ENCODE measurements around the gene INHBB. TPM values are rescaled to one million over a fixed set of nuclear protein-coding genes. Genes with fewer than 3 reads are reported as not detected.

Gene INHBB
- total RNA-seq, 1 donor from 2014 or later, result not detected

GRCh38 chr2:120354935-120355779 is 9.2 kb downstream of the INHBB start:
- Mint-ChIP-seq H3K27me3 (ENCODE audit: low read depth) (peaks cover 84% of the 10 kb centered on the region), H3K4me1 (no peaks in the 10 kb centered on the region), H3K36me3 (no peaks in the 10 kb centered on the region), H3K4me3 (no peak overlapping the region), H3K27ac (no peak overlapping the region), H3K9me3 (no peaks in the 10 kb centered on the region)
- no peak for TF ChIP-seq CTCF (IDR thresholded peaks at IDR 0.05; ENCODE audit: unreplicated experiment)
- no peak for DNase-seq (ENCODE audit: low spot score in 2 of 2, unreplicated experiment in 2 of 2)

GRCh38 chr2:120355780-120356266 is 9.9 kb downstream of the INHBB start:
- no peak overlapping the region for H3K27ac Mint-ChIP-seq
- no peaks in the 10 kb centered on the region for H3K36me3 Mint-ChIP-seq
- H3K9me3 Mint-ChIP-seq, result no peaks in the 10 kb centered on the region
- H3K27me3 Mint-ChIP-seq (ENCODE audit: low read depth), result peaks cover 77% of the 10 kb centered on the region
- H3K4me3 Mint-ChIP-seq, result no peak overlapping the region
- no peaks in the 10 kb centered on the region for H3K4me1 Mint-ChIP-seq
- no peak for TF ChIP-seq CTCF (IDR thresholded peaks at IDR 0.05; ENCODE audit: unreplicated experiment)
- DNase-seq (ENCODE audit: low spot score in 2 of 2, unreplicated experiment in 2 of 2), result no peak

- Mint-ChIP-seq H3K4me3 (no peak overlapping the region), H3K27me3 (ENCODE audit: low read depth) (peaks cover 76% of the 10 kb centered on the region), H3K36me3 (no peaks in the 10 kb centered on the region), H3K9me3 (no peaks in the 10 kb centered on the region), H3K4me1 (no peaks in the 10 kb centered on the region), H3K27ac (no peak overlapping the region)
- TF ChIP-seq CTCF (IDR thresholded peaks at IDR 0.05; ENCODE audit: unreplicated experiment), result no peak
- no peak for DNase-seq (ENCODE audit: low spot score in 2 of 2, unreplicated experiment in 2 of 2)
Observed at GRCh38 chr2:120357768-120358167, 11.8 kb downstream of the INHBB start.

GRCh38 chr2:120358734-120359465 is 13.0 kb downstream of the INHBB start:
- Mint-ChIP-seq H3K36me3 (no peaks in the 10 kb centered on the region), H3K4me1 (no peaks in the 10 kb centered on the region), H3K9me3 (no peaks in the 10 kb centered on the region), H3K4me3 (no peak overlapping the region), H3K27me3 (ENCODE audit: low read depth) (peaks cover 67% of the 10 kb centered on the region), H3K27ac (no peak overlapping the region)
- no peak for TF ChIP-seq CTCF (IDR thresholded peaks at IDR 0.05; ENCODE audit: unreplicated experiment)
- no peak for DNase-seq (ENCODE audit: low spot score in 2 of 2, unreplicated experiment in 2 of 2)

GRCh38 chr2:120360307-120360855 is 14.4 kb downstream of the INHBB start:
- no peak overlapping the region for H3K4me3 Mint-ChIP-seq
- no peak for TF ChIP-seq CTCF (IDR thresholded peaks at IDR 0.05; ENCODE audit: unreplicated experiment)
- H3K9me3 Mint-ChIP-seq, result no peaks in the 10 kb centered on the region
- H3K4me1 Mint-ChIP-seq, result no peaks in the 10 kb centered on the region
- no peaks in the 10 kb centered on the region for H3K36me3 Mint-ChIP-seq
- DNase-seq (ENCODE audit: low spot score in 2 of 2, unreplicated experiment in 2 of 2), result no peak
- H3K27me3 Mint-ChIP-seq (ENCODE audit: low read depth), result peaks cover 55% of the 10 kb centered on the region
- no peak overlapping the region for H3K27ac Mint-ChIP-seq
